ENCODE results near the gene HMCN1. TPM values are rescaled to one million over a fixed set of nuclear protein-coding genes. Genes with fewer than 3 reads are reported as not detected.

The HMCN1 gene
- total and polyA plus RNA-seq, 9 donors: 1.4 to 26.6 (median 3.8) TPM

DNA sequence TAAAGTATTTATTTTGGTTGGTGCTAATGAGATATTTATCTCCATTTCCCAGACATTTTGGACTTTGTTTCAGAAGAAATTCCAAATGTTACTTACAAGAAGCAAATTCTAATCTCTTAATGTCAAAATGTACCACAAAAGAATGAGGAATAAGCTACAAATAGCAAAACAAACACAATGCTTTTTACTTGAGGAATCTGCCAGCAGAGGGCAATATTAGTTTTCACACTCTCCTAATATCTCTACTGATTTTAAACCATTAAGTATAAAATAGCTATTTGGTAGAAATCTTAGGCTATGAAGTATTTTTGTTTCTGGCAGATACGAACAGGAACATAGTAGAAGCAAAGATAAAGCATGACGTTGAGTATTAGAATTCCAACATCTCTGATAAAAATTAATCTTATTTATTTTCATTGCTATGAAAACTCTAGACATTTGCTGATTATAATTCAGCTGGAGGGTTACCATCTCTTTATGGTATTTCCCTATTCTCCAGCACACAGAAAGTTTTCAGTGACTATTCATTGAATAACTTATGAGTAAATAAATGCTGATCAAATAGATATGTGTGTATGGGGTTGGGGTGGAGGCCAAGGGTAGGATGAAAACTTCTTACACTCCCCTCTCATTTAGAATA, 13.4 kb upstream of the HMCN1 start:
- Histone ChIP-seq H3K9me3 (no peaks in the 10 kb centered on the region), H3K4me1 (ENCODE audit: insufficient read depth) (no peaks in the 10 kb centered on the region), H3K27me3 (no peaks in the 10 kb centered on the region), H3K4me3 (no peak overlapping the region), H3K27ac (no peak overlapping the region), H3K36me3 (no peaks in the 10 kb centered on the region)
- DNase-seq: no peak
- 0 to 5% (median 5%) methylated on average over 2 of the region's 2 CpGs for WGBS, 3 donors
- intact Hi-C loops (cut with DNase I): loop anchor here in 1 of 4 donors (10.0 kb wide), 1 partner anchor 494 kb away; no protein-coding TSS in a partner anchor
- TF ChIP-seq POLR2A (IDR thresholded peaks at IDR 0.05) (no peak), CTCF (IDR thresholded peaks at IDR 0.05) (peak in 1 of 3 donors; percentile 23), EP300 (IDR thresholded peaks at IDR 0.05) (no peak)

DNA sequence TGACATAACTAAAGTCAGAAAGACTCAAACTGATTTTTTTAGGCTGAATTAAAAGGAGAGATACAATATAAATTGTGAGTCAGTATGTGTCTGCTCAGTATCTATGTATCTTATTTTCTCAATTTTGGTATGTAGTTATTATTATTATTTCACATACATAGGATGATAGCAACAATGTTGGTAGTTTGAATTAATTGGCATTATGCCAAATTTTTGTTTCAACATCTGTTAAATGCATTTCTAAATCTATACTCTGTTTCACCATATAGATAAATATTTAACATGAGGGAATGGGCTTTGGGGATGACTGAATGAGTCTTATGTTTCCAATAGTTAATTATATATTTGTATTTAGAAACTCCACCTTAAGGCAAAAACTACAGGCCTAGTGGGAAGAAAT, 12.6 kb upstream of the HMCN1 start:
- Histone ChIP-seq H3K36me3 (no peaks in the 10 kb centered on the region), H3K27me3 (no peaks in the 10 kb centered on the region), H3K4me1 (ENCODE audit: insufficient read depth) (no peaks in the 10 kb centered on the region), H3K4me3 (no peak overlapping the region), H3K27ac (no peak overlapping the region), H3K9me3 (no peaks in the 10 kb centered on the region)
- DNase-seq: no peak
- intact Hi-C loops (cut with DNase I): loop anchor here in 1 of 4 donors (10.0 kb wide), 1 partner anchor 493 kb away; no protein-coding TSS in a partner anchor
- TF ChIP-seq CTCF (IDR thresholded peaks at IDR 0.05) (no peak), POLR2A (IDR thresholded peaks at IDR 0.05) (no peak), EP300 (IDR thresholded peaks at IDR 0.05) (no peak)

DNA sequence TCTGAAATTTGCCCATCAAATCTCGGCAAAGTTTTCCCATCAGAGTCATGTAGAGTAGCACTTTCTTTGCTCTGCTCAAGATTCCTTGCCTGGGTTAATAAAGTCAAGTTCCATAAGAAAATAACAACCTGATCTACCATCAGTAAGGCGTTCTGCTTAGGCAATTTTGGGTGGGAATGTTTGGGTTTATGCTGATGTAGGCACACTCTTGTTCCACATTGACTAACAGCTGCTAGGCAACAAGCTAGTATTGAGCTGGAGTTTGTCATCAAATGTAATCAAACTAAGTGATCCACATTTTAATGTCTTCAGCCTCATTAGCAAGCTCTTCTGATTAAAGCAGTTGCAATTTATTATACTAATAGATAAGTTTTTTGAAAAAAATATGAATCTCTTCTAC, 12.1 kb upstream of the HMCN1 start:
- intact Hi-C loops (cut with DNase I): loop anchor here in 1 of 4 donors (10.0 kb wide), 1 partner anchor 493 kb away; no protein-coding TSS in a partner anchor
- WGBS, 3 donors: 85 to 95% (median 88%) methylated on average over 2 of the region's 2 CpGs
- no peak overlapping the region for H3K4me3 ChIP-seq

DNA sequence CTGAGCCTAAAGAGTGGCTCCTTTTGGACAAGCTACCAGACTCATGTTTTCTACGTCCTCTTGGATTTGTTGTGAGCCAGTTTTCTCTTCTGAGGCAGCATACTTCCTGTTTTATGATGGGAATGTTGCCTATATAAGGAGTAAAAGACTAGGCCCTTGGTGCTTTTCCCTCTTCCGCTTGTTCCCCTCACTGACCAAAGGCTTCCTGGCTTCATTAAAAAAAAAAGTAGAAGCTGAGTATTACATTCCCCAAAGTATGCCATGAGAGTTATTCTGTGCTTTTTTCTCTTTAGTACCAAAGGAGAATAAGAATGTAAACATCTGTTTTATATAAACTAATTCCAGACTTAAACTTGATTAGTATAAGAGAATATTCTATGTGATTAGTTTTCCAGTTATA, 6.5 kb upstream of the HMCN1 start:
- no peak overlapping the region for H3K4me3 ChIP-seq
- no peaks in the 10 kb centered on the region for H3K27me3 ChIP-seq
- 90 to 95% (median 94%) methylated on average over 2 of the region's 2 CpGs for WGBS, 3 donors
- H3K4me1 ChIP-seq (ENCODE audit: insufficient read depth): no peaks in the 10 kb centered on the region
- intact Hi-C loops (cut with DNase I): loop anchor here in 1 of 4 donors (10.0 kb wide), 1 partner anchor 487 kb away; no protein-coding TSS in a partner anchor
- H3K27ac ChIP-seq: no peak overlapping the region
- no peaks in the 10 kb centered on the region for H3K36me3 ChIP-seq
- no peak for DNase-seq
- no peaks in the 10 kb centered on the region for H3K9me3 ChIP-seq
- no peak for TF ChIP-seq POLR2A (IDR thresholded peaks at IDR 0.05)
- no peak for TF ChIP-seq EP300 (IDR thresholded peaks at IDR 0.05)

More for the DNA sequence above, 12.1 kb upstream of the HMCN1 start:
- TF ChIP-seq EP300 (IDR thresholded peaks at IDR 0.05) (no peak), CTCF (IDR thresholded peaks at IDR 0.05) (no peak), POLR2A (IDR thresholded peaks at IDR 0.05) (no peak)
- H3K27ac ChIP-seq: no peak overlapping the region
- H3K4me1 ChIP-seq (ENCODE audit: insufficient read depth): no peaks in the 10 kb centered on the region
- no peaks in the 10 kb centered on the region for H3K27me3 ChIP-seq
- DNase-seq: no peak
- no peaks in the 10 kb centered on the region for H3K9me3 ChIP-seq
- no peaks in the 10 kb centered on the region for H3K36me3 ChIP-seq

DNA sequence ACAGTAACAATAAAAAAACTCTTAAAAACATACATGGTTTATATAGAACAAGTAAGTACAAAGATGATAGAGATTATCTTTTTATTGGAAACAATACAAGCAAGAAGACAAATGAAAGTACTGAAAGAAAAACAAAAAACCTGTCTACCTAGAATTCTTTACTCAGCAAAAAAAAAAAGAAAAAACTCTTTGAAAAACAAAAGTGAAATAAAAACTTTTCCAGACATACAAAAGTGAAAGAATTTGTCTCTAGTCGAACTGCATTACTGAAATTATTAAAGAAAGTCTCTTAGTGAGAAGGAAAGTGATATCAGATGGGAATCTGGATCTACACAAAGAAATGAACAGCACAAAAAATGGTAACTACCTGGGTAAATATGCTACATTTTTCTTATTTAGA, 2.7 kb upstream of the HMCN1 start:
- H3K36me3 ChIP-seq: no peaks in the 10 kb centered on the region
- DNase-seq: no peak
- H3K27me3 ChIP-seq: no peaks in the 10 kb centered on the region
- H3K4me3 ChIP-seq: no peak overlapping the region
- WGBS, 3 donors: 87 to 96% (median 91%) methylated on average over 1 of the region's 1 CpG
- TF ChIP-seq EP300 (IDR thresholded peaks at IDR 0.05) (no peak), CTCF (IDR thresholded peaks at IDR 0.05) (no peak)
- intact Hi-C loops (cut with DNase I): no loop called here
- peaks cover 2% of the 10 kb centered on the region for H3K4me1 ChIP-seq (ENCODE audit: insufficient read depth)
- H3K27ac ChIP-seq: no peak overlapping the region
- no peaks in the 10 kb centered on the region for H3K9me3 ChIP-seq
